ENCODE results near the gene NEO1. TPM values are rescaled to one million over a fixed set of nuclear protein-coding genes. Genes with fewer than 3 reads are reported as not detected.

NEO1 gene
- total RNA-seq, 1 experiment from 2014 or later: 41.8 TPM

- peaks cover 15 to 17% of the 10 kb centered on the region in 2 experiments for H3K4me1 Mint-ChIP-seq
- DNase-seq: peak; percentile 22
Observed at GRCh38 chr15:73317651-73318462, 265.6 kb downstream of the NEO1 start.

More at GRCh38 chr15:73317651-73318462, 265.6 kb downstream of the NEO1 start:
- Histone ChIP-seq H3K4ac (ENCODE audit: low read depth, low read length) (no peak overlapping the region), H3K4me2 (ENCODE audit: insufficient read depth, insufficient read length, low read length) (no peak overlapping the region), H3K9ac (ENCODE audit: extremely low read depth, insufficient read length, low read length) (no peak overlapping the region), H3T11ph (ENCODE audit: low read length) (no peak overlapping the region), H2BK120ac (ENCODE audit: low read depth, low read length, poor library complexity, severe bottlenecking) (no peak overlapping the region), H3K56ac (ENCODE audit: insufficient read length, low read depth, low read length) (no peak overlapping the region), H2BK20ac (ENCODE audit: low read depth, low read length, poor library complexity, severe bottlenecking) (no peak overlapping the region), H3K9me3 (ENCODE audit: control insufficient read depth, low read depth, low read length) (no peaks in the 10 kb centered on the region), H3K4me1 (ENCODE audit: insufficient read depth, low read length) (no peaks in the 10 kb centered on the region), H2AK5ac (ENCODE audit: insufficient read length, low read length) (no peak overlapping the region), H3K79me2 (ENCODE audit: insufficient read depth, low read length) (no peaks in the 10 kb centered on the region), H3K23ac (ENCODE audit: insufficient read length, low read depth, low read length) (no peak overlapping the region), H3K18ac (ENCODE audit: insufficient read length, low read depth, low read length) (no peak overlapping the region), H3K79me1 (ENCODE audit: insufficient read depth, low read depth, low read length, poor library complexity, severe bottlenecking) (no peaks in the 10 kb centered on the region), H4K8ac (replicated peaks; ENCODE audit: insufficient read length, low read depth, low read length) (no peak overlapping the region), H2BK5ac (ENCODE audit: insufficient read length, low read length) (no peak overlapping the region), H4K20me1 (ENCODE audit: control insufficient read depth, insufficient read depth, insufficient read length) (peaks cover 3% of the 10 kb centered on the region), H3K14ac (ENCODE audit: insufficient read depth, low read length) (peak overlapping the region; percentile 8; the same call in 1 of the 2 replicates), H4K5ac (ENCODE audit: insufficient read length, low read depth, low read length) (no peak overlapping the region), H3K27me3 (ENCODE audit: insufficient read depth, low read length) (no peaks in the 10 kb centered on the region), H2AFZ (ENCODE audit: low read length) (no peak overlapping the region), H3K23me2 (ENCODE audit: insufficient read length, low read depth, low read length, poor library complexity, severe bottlenecking) (peaks cover 3% of the 10 kb centered on the region), H3K27ac (ENCODE audit: insufficient read length, low read depth, low read length) (no peak overlapping the region), H2BK12ac (ENCODE audit: insufficient read length, low read depth, low read length) (no peak overlapping the region), H2BK15ac (ENCODE audit: low read depth, low read length) (no peak overlapping the region), H4K91ac (ENCODE audit: insufficient read length, low read depth, low read length) (no peak overlapping the region)
- Mint-ChIP-seq H3K27me3 (ENCODE audit: low read depth) (peaks cover 2% of the 10 kb centered on the region), H3K36me3 (ENCODE audit: insufficient read depth in 1 of 3, low read depth in 3 of 3) (no peaks in the 10 kb centered on the region), H3K9me3 (no peaks in the 10 kb centered on the region; a peak in 1 of 5 replicates), H3K27ac (peak overlapping the region in 1 of 3 experiments; percentile 24; a peak in 4 of 7 replicates), H3K4me3 (no peak overlapping the region)
- TF ChIP-seq CTCF (conservative IDR thresholded peaks at IDR 0.05): no peak
- no CpG with 5 or more reads among the region's 16 CpGs for WGBS (ENCODE audit: extremely low coverage, insufficient read length, low lambda C conversion rate)

Data from H9 (cell line).